Measurements from ENCODE around the gene TGIF2. TPM values are rescaled to one million over a fixed set of nuclear protein-coding genes. Genes with fewer than 3 reads are reported as not detected.
"Not testable (repeated sequence)": the region's sequence is repeated elsewhere in the genome, so short reads cannot be mapped to it uniquely, and the experiment has no call there.

TGIF2 gene
- total RNA-seq, 4 donors from 2014 or later = 1.4 to 3.9 (median 1.4) TPM

GRCh38 chr20:36607586-36608387 is 34.4 kb downstream of the TGIF2 start:
- no peak for ATAC-seq
- peak overlapping the region; percentile 79 to 98 (median 90) for H3K27ac ChIP-seq
- in situ Hi-C loops (cut with MboI; ENCODE audit: low sequenced_read_pairs in 4 of 4) = loop anchor here in 3 of 4 donors (10.0 to 25.0 kb wide), 4 partner anchors 53 to 395 kb away; no protein-coding TSS in a partner anchor

GRCh38 chr20:36608388-36608728 is 35.0 kb downstream of the TGIF2 start:
- not testable (repeated sequence) for H3K9me3 ChIP-seq, ATAC-seq, H3K4me3 ChIP-seq, H3K27me3 ChIP-seq, DNase-seq
- Histone ChIP-seq H3K4me1 (peaks cover 21 to 25% of the 10 kb centered on the region in 2 donors), H3K36me3 (peaks cover 2 to 57% of the 10 kb centered on the region in 2 donors), H3K27ac (peak overlapping the region in 3 of 4 donors; percentile 79 to 98 (median 93))
- intact Hi-C loops (cut with DNase I; ENCODE audit: low total_unique reads) = loop anchor here (5.0 kb wide), 1 partner anchor 139 kb away; the partner anchor contains the start of gene NDRG3
- in situ Hi-C loops (cut with MboI; ENCODE audit: low sequenced_read_pairs in 4 of 4) = loop anchor here in 3 of 4 donors (10.0 to 25.0 kb wide), 4 partner anchors 54 to 396 kb away; no protein-coding TSS in a partner anchor

More at GRCh38 chr20:36607586-36608387, 34.4 kb downstream of the TGIF2 start:
- no peaks in the 10 kb centered on the region for H3K9me3 ChIP-seq
- H3K4me3 ChIP-seq = peak overlapping the region; percentile 75 to 97 (median 90)
- no peaks in the 10 kb centered on the region for H3K27me3 ChIP-seq
- peaks cover 21 to 25% of the 10 kb centered on the region in 2 donors for H3K4me1 ChIP-seq
- DNase-seq = no peak
- TF ChIP-seq POLR2A (IDR thresholded peaks at IDR 0.05) (no peak), CTCF (IDR thresholded peaks at IDR 0.05 in 4 of 5, conservative IDR thresholded peaks at IDR 0.05 in 1 of 5) (no peak)
- intact Hi-C loops (cut with DNase I; ENCODE audit: low total_unique reads) = loop anchor here (5.0 kb wide), 1 partner anchor 140 kb away; the partner anchor contains the start of gene NDRG3
- H3K36me3 ChIP-seq = peaks cover 2 to 52% of the 10 kb centered on the region in 2 donors

- TF ChIP-seq CTCF (IDR thresholded peaks at IDR 0.05 in 4 of 5, conservative IDR thresholded peaks at IDR 0.05 in 1 of 5) = no peak
- TF ChIP-seq POLR2A (IDR thresholded peaks at IDR 0.05) = no peak
- peaks cover 2 to 81% of the 10 kb centered on the region in 2 donors for H3K36me3 ChIP-seq
- intact Hi-C loops (cut with DNase I; ENCODE audit: low total_unique reads) (no loop called here), in situ Hi-C loops (cut with MboI; ENCODE audit: low sequenced_read_pairs in 4 of 4) (loop anchor here in 1 of 4 donors (25.0 kb wide), 1 partner anchor 399 kb away; no protein-coding TSS in a partner anchor)
- no peak overlapping the region for H3K4me3 ChIP-seq
- no peaks in the 10 kb centered on the region for H3K27me3 ChIP-seq
- no peak overlapping the region for H3K27ac ChIP-seq
- peaks cover 15% of the 10 kb centered on the region in 2 donors for H3K4me1 ChIP-seq
- no peaks in the 10 kb centered on the region for H3K9me3 ChIP-seq
- ATAC-seq (no peak), DNase-seq (no peak)
Measured at GRCh38 chr20:36611625-36612024, 38.2 kb downstream of the TGIF2 start.

GRCh38 chr20:36613974-36614373 is 40.6 kb downstream of the TGIF2 start:
- Histone ChIP-seq H3K27me3 (no peaks in the 10 kb centered on the region), H3K4me3 (no peak overlapping the region), H3K4me1 (no peaks in the 10 kb centered on the region), H3K27ac (no peak overlapping the region), H3K36me3 (peaks cover 2 to 66% of the 10 kb centered on the region in 2 donors), H3K9me3 (no peaks in the 10 kb centered on the region)
- ATAC-seq (peak in 1 of 2 donors; percentile 48), DNase-seq (peak in 1 of 2 donors; percentile 32)
- in situ Hi-C loops (cut with MboI; ENCODE audit: low sequenced_read_pairs in 4 of 4) (loop anchor here in 1 of 4 donors (25.0 kb wide), 1 partner anchor 402 kb away; no protein-coding TSS in a partner anchor), intact Hi-C loops (cut with DNase I; ENCODE audit: low total_unique reads) (no loop called here)
- TF ChIP-seq CTCF (IDR thresholded peaks at IDR 0.05 in 4 of 5, conservative IDR thresholded peaks at IDR 0.05 in 1 of 5) (no peak), POLR2A (IDR thresholded peaks at IDR 0.05) (no peak)
